NCI-H510A treated with DMSO at 0.1 percent for 48 hours (cell line): ENCODE measurements around the gene PTPN20.

ENCODE experiments used
- DNase-seq: peaks from one replicate; lab custom pipeline; 2025; lab: John Stamatoyannopoulos, UW

PTPN20 gene

DNA sequence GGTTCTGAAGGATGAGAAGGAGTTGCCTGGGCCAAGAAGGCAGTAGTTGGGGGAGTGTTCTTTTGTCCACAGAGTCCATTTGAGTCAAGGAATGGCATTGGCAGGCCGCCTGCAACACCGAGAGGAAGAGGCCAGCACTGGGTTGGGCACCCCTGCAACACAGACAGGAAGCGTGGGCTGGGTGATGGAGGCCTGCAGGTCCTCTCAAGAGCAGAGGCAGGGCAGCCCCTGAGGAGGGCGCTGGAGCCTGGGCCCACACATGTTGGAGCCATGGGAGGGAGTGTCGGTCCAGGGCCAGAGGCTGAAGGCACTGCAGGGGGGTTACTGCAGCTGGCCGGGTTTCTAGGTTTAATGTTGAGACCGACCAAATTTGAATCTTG, 137.3 kb downstream of the PTPN20 start:
- no peak for DNase-seq

DNA sequence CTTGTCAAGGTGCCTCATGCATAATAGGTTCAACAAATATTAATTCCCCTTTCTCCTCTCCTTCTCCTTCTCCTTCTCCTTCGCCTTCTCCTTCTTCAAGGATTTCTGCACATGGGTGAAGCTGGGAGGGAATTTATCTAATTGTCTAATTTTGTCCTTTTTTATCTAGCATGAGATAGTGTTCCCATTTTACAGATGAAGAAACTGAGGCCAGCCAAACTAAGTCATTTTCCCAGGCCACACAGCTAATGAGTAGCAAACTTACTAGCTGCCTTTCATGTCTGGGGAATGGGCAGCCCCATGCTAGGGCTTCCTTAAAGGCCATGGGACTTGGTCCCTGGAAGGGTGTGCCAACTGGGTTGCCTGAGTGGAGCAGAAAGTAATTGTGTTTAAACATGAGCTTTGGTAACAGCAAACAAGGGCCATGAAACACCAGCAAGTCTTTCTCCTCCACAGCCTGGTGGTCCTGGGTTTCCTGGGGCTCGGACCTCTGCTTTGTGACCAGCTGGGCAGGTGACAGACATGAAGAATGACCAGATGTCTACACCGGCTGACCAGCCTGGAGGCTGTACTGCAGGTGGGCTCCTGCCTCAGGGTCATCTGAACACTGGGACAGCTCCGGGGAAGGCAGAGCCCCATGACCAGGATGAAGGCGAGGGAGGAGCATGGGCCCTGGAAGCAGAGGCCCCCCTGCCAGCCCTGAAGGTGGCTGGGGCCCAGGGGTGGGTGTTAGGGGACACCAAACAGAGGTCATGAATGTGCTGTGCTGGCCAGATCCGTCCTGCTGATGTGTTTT, 138.0 kb downstream of the PTPN20 start:
- DNase-seq = no peak

DNA sequence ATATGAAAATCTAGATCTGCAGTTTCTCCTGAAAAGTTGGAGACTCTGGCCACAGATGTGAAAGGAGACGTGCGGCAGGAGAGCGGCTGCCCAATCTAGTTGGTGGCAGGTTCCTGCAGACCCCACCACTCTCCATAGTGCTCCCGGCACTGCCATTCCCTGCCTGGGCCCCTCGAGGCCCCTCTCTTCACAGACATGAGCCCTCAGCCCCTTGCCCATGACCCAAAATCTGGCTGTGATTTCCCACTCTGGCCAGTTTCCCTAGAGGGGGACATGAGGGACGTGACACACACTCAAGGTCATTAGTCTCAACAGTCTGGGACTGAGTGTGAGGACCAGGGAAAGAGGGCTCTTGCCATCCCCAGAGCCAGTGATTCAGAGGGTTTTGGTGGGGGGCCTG, 138.7 kb downstream of the PTPN20 start:
- DNase-seq = no peak

DNA sequence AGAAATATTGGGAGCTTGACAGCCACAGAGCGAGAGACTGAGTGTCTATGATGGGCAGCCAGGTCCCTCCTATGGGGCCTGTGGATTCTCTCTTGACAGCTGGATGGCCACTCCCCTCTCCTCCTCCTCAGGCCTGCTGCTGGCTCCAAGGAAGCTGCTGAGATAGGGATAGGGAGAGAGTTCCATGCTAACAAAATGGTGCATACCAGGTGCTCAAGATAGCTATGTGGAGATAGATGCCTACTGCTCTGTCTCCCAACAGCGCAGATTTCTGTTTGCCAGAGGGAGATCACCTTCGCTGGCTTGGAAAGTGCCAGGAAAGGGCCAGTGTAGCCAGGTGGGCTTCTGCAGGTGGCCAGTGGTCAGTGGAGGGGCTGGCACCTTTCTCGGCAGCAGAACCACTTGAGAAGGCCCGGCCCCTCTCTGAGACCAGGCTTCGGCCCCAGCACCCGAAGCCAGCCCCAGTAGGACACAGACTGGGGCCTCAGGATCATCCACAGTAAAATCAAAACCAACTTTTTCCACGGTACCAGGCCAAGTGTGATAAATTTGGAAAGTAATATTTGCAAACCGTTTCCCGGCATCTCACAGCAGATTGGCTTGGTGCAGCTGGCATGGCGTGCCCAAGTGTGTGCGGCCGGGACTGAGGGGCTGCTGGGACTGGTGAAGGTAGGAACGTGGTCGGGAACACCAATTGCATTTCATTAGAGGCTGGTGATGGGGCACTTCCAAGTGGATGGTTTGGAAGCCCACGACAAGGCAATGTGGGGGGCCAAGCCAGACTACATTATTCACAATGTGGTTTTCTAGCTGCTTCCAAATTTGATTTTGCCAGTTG, 139.6 kb downstream of the PTPN20 start:
- no peak for DNase-seq

DNA sequence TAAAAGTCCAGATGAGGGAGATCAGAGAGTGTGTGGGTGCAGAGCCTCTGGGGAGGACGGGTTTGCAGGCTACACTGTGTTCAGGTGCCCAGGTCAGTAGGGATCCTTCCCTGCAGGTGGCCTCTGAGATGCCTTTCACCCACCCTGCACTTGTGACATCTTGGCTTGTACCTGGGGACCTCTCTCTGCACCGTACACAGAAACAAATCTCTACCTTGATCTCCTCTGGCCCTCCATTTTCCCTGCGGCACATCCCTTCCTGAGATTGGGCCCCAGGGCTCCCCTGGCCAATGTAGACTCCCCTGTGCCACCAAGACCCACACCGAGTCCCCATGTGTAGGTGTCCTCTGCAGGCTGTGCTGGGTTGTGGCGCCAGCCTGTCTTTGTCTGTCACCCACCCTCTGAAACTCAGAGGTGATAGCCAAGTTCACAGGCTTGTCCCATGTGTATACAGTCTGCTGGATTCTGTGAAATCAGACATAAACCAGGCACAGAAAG, 140.6 kb downstream of the PTPN20 start:
- no peak for DNase-seq
